Measurements from ENCODE around the gene RNF112. TPM values are rescaled to one million over a fixed set of nuclear protein-coding genes. Genes with fewer than 3 reads are reported as not detected.
A peak's percentile ranks its signal among the peaks of the same experiment; 100 is the strongest.

The RNF112 gene
- total RNA-seq, 1 donor from 2014 or later: 0.31 TPM

DNA sequence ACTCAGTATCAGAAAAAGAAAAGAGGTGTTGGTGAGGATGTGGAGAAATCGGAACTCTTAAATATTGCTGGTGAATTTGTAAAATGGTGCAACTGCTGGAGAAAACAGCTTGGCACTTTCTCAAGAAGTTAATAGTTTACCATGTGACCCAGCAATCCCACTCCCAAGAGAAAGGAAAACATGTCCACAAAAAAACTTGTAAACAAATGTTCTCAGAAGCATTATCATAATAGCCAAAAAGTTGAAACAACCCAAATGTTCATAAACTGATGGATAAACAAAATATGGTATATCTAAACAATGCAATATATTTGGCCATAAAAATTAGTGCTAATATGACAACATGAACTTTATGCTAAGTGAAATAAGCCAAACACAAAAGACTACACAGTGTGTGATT is 35.3 kb upstream of the RNF112 start:
- DNase-seq (ENCODE audit: low spot score): no peak
- H3K27me3 Mint-ChIP-seq (ENCODE audit: unreplicated experiment): peaks cover 9% of the 10 kb centered on the region
- no peaks in the 10 kb centered on the region for H3K9me3 Mint-ChIP-seq (ENCODE audit: unreplicated experiment)
- H3K27ac Mint-ChIP-seq (ENCODE audit: unreplicated experiment): no peak overlapping the region
- H3K4me3 Mint-ChIP-seq (ENCODE audit: unreplicated experiment): peak overlapping the region; percentile 69
- peaks cover 19% of the 10 kb centered on the region for H3K4me1 Mint-ChIP-seq (ENCODE audit: unreplicated experiment)
- peaks cover 12% of the 10 kb centered on the region for H3K36me3 Mint-ChIP-seq (ENCODE audit: low read depth, unreplicated experiment)
- TF ChIP-seq, protein P1, sequence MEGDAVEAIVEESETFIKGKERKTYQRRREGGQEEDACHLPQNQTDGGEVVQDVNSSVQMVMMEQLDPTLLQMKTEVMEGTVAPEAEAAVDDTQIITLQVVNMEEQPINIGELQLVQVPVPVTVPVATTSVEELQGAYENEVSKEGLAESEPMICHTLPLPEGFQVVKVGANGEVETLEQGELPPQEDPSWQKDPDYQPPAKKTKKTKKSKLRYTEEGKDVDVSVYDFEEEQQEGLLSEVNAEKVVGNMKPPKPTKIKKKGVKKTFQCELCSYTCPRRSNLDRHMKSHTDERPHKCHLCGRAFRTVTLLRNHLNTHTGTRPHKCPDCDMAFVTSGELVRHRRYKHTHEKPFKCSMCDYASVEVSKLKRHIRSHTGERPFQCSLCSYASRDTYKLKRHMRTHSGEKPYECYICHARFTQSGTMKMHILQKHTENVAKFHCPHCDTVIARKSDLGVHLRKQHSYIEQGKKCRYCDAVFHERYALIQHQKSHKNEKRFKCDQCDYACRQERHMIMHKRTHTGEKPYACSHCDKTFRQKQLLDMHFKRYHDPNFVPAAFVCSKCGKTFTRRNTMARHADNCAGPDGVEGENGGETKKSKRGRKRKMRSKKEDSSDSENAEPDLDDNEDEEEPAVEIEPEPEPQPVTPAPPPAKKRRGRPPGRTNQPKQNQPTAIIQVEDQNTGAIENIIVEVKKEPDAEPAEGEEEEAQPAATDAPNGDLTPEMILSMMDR (IDR thresholded peaks at IDR 0.05; ENCODE audit: unreplicated experiment): no peak

DNA sequence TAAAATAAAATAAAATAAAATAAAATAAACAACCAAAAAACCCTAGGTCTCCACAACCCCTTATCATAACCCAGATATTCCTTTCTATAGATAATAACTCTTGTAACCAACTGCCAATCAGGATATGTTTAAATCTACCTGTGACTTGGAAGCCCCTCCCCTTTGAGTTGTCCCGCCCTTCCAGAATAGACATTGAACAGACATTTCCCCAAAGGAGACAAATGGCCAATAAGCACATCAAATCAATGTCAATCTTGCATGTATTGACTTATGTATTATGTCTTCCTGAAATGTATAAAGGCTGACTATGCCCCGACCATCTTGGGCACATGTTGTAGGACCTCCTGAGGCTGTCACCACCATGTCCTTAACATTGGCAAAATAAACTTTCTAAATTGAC is 34.2 kb upstream of the RNF112 start:
- no peak for DNase-seq (ENCODE audit: low spot score)
- Mint-ChIP-seq H3K9me3 (ENCODE audit: unreplicated experiment) (no peaks in the 10 kb centered on the region), H3K27me3 (ENCODE audit: unreplicated experiment) (peaks cover 7% of the 10 kb centered on the region), H3K27ac (ENCODE audit: unreplicated experiment) (peak overlapping the region; percentile 98), H3K4me1 (ENCODE audit: unreplicated experiment) (peaks cover 19% of the 10 kb centered on the region), H3K4me3 (ENCODE audit: unreplicated experiment) (peak overlapping the region; percentile 99), H3K36me3 (ENCODE audit: low read depth, unreplicated experiment) (peaks cover 13% of the 10 kb centered on the region)
- TF ChIP-seq, protein P1 (IDR thresholded peaks at IDR 0.05; ENCODE audit: unreplicated experiment): no peak

DNA sequence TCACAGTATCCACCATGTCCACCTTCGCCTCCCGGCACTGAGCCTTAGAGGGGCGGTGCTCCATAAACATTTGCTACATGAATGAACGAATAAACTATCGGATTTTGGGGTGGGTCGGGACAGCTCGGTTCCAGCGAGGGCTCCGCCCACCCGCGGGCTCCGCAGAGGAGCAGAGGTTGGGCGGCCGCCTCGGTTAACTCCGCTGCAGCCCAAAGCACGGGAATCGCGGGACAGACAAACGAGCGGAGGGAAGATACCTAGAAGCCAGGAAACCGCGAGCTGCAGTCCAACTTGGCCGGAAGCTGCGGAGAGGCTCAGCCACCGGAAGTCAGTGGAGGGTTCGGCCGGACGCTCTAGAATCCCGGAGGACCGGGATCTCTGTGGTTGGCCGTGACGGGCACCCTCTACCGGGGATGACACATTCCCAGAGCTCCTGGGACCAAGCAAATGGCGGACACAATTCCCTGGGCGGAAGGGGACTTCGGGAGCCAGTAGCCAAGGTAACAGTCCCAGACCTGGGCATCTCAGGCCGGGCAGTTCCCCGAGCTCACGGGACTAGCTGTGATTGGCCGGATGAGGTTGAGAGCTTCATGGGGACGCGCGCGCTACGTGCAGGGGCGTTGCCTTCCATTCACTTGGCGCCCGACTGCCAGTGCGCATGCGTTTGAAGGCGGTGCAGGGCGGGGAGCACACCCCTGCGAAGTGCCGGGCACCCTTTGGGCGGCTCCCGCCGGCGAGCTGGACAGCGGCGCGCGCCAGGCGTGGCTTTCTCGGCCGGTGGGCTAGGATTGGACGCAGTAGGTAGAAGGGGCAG is 33.2 kb upstream of the RNF112 start:
- TF ChIP-seq, protein P1 (IDR thresholded peaks at IDR 0.05; ENCODE audit: unreplicated experiment): no peak
- DNase-seq (ENCODE audit: low spot score): peak; percentile 98

DNA sequence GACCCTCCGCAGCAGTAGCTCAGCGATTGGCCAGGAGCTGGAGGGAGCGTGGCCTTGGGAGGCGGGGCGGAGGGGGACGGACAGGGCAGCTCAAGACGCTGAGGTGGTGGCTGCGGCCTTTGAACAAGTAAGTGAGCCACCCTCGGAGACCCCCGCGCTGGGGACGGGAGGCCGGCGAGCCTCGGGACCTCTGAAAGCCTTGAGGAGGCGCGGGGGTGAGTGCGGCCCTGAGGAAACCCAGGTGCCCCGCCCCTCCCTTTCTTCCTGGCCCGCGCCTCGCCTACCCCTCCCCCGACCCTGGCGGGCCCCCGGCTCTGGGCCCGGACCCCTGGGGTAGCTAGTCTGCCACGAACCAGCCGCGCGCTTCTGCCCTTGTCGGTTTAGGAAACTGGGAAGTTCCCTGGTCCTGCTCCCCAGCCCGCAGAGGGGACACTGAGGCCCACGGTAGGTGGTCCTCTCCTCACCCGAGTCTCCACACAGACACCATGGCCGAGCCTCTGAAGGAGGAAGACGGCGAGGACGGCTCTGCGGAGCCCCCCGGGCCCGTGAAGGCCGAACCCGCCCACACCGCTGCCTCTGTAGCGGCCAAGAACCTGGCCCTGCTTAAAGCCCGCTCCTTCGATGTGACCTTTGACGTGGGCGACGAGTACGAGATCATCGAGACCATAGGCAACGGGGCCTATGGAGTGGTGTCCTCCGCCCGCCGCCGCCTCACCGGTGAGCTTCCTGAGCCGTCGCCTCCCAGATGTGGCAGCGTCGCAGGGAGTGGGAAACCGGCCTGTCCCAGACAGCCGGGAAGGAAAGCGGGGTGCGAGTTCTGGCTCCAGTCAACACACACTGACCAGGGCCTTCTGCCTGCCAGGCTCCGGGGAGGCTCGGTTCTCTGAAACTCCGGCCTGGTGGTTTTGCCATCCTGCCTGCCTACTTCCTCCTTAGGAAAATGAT is 32.3 kb upstream of the RNF112 start, which contains the start of gene MAPK7:
Gene MAPK7 (plus strand): TSS at position 83 of the 945 bp plus-strand sequence. CDS start 403 bp downstream, at position 486.
- peak within 1 kb of the TSS; percentile 99 for H3K4me3 Mint-ChIP-seq (ENCODE audit: unreplicated experiment)
- TF ChIP-seq, protein P1 (IDR thresholded peaks at IDR 0.05; ENCODE audit: unreplicated experiment): no peak
- peaks cover 20% of the 10 kb centered on the region for H3K36me3 Mint-ChIP-seq (ENCODE audit: low read depth, unreplicated experiment)

More for the DNA sequence above, 33.2 kb upstream of the RNF112 start:
- H3K4me3 Mint-ChIP-seq (ENCODE audit: unreplicated experiment): peak overlapping the region; percentile 99
- peaks cover 7% of the 10 kb centered on the region for H3K27me3 Mint-ChIP-seq (ENCODE audit: unreplicated experiment)
- peaks cover 14% of the 10 kb centered on the region for H3K4me1 Mint-ChIP-seq (ENCODE audit: unreplicated experiment)
- H3K27ac Mint-ChIP-seq (ENCODE audit: unreplicated experiment): peak overlapping the region; percentile 98
- no peaks in the 10 kb centered on the region for H3K9me3 Mint-ChIP-seq (ENCODE audit: unreplicated experiment)
- peaks cover 13% of the 10 kb centered on the region for H3K36me3 Mint-ChIP-seq (ENCODE audit: low read depth, unreplicated experiment)

More for the DNA sequence above, 32.3 kb upstream of the RNF112 start, which contains the start of gene MAPK7:
- H3K27ac Mint-ChIP-seq (ENCODE audit: unreplicated experiment): peak within 1 kb of the TSS; percentile 98
- H3K27me3 Mint-ChIP-seq (ENCODE audit: unreplicated experiment): peaks cover 7% of the 10 kb centered on the region
- peaks cover 14% of the 10 kb centered on the region for H3K4me1 Mint-ChIP-seq (ENCODE audit: unreplicated experiment)
- DNase-seq (ENCODE audit: low spot score): no peak
- H3K9me3 Mint-ChIP-seq (ENCODE audit: unreplicated experiment): no peaks in the 10 kb centered on the region
